Measurements from ENCODE around the gene FOXO1. TPM values are rescaled to one million over a fixed set of nuclear protein-coding genes. Genes with fewer than 3 reads are reported as not detected.

The FOXO1 gene
- total RNA-seq, 1 donor, result 7.6 TPM

- Histone ChIP-seq H4K20me1 (ENCODE audit: insufficient read depth, low read length) (peaks cover 4% of the 10 kb centered on the region), H3K4me1 (ENCODE audit: insufficient read depth, low read length) (peaks cover 8% of the 10 kb centered on the region), H3K27me3 (ENCODE audit: insufficient read depth, low read length) (no peaks in the 10 kb centered on the region), H3K36me3 (ENCODE audit: insufficient read depth, low read length) (no peaks in the 10 kb centered on the region), H3K79me2 (ENCODE audit: insufficient read depth, low read length) (peaks cover 33% of the 10 kb centered on the region), H3K4me3 (ENCODE audit: insufficient read depth, low read length) (no peak overlapping the region), H3K9me3 (ENCODE audit: low read depth, low read length) (no peaks in the 10 kb centered on the region), H2AFZ (ENCODE audit: low read length) (no peak overlapping the region), H3K4me2 (ENCODE audit: insufficient read depth, low read length) (no peak overlapping the region), H3K27ac (ENCODE audit: low read depth, low read length) (no peak overlapping the region)
- no peak for DNase-seq (ENCODE audit: insufficient read length, low spot score, missing footprints)
- TF ChIP-seq CTCF (IDR thresholded peaks at IDR 0.05; ENCODE audit: extremely low read depth, low read depth, low read length), result no peak
Observed at GRCh38 chr13:40590112-40590862, 76.2 kb downstream of the FOXO1 start.

- Histone ChIP-seq H3K9me3 (ENCODE audit: low read depth, low read length) (no peaks in the 10 kb centered on the region), H3K4me1 (ENCODE audit: insufficient read depth, low read length) (peaks cover 8% of the 10 kb centered on the region), H3K79me2 (ENCODE audit: insufficient read depth, low read length) (peaks cover 31% of the 10 kb centered on the region), H3K27ac (ENCODE audit: low read depth, low read length) (no peak overlapping the region), H3K4me3 (ENCODE audit: insufficient read depth, low read length) (no peak overlapping the region), H2AFZ (ENCODE audit: low read length) (no peak overlapping the region), H4K20me1 (ENCODE audit: insufficient read depth, low read length) (peaks cover 4% of the 10 kb centered on the region), H3K27me3 (ENCODE audit: insufficient read depth, low read length) (no peaks in the 10 kb centered on the region), H3K4me2 (ENCODE audit: insufficient read depth, low read length) (no peak overlapping the region), H3K36me3 (ENCODE audit: insufficient read depth, low read length) (no peaks in the 10 kb centered on the region)
- no peak for TF ChIP-seq CTCF (IDR thresholded peaks at IDR 0.05; ENCODE audit: extremely low read depth, low read depth, low read length)
- peak; percentile 60 for DNase-seq (ENCODE audit: insufficient read length, low spot score, missing footprints)
Observed at GRCh38 chr13:40589285-40590109, 76.9 kb downstream of the FOXO1 start.

- no peak for DNase-seq (ENCODE audit: insufficient read length, low spot score, missing footprints)
- Histone ChIP-seq H4K20me1 (ENCODE audit: insufficient read depth, low read length) (no peaks in the 10 kb centered on the region), H3K36me3 (ENCODE audit: insufficient read depth, low read length) (no peaks in the 10 kb centered on the region), H3K4me2 (ENCODE audit: insufficient read depth, low read length) (no peak overlapping the region), H3K4me1 (ENCODE audit: insufficient read depth, low read length) (peaks cover 8% of the 10 kb centered on the region), H3K4me3 (ENCODE audit: insufficient read depth, low read length) (no peak overlapping the region), H2AFZ (ENCODE audit: low read length) (no peak overlapping the region), H3K27me3 (ENCODE audit: insufficient read depth, low read length) (no peaks in the 10 kb centered on the region), H3K79me2 (ENCODE audit: insufficient read depth, low read length) (peaks cover 27% of the 10 kb centered on the region), H3K27ac (ENCODE audit: low read depth, low read length) (no peak overlapping the region), H3K9me3 (ENCODE audit: low read depth, low read length) (no peaks in the 10 kb centered on the region)
- no peak for TF ChIP-seq CTCF (IDR thresholded peaks at IDR 0.05; ENCODE audit: extremely low read depth, low read depth, low read length)
Observed at GRCh38 chr13:40588101-40588500, 78.3 kb downstream of the FOXO1 start.
